Measurements from ENCODE around the gene ILRUN. TPM values are rescaled to one million over a fixed set of nuclear protein-coding genes. Genes with fewer than 3 reads are reported as not detected.
"Not testable (repeated sequence)": the region's sequence is repeated elsewhere in the genome, so short reads cannot be mapped to it uniquely, and the experiment has no call there.

ILRUN gene
- total RNA-seq, 2 experiments from 2014 or later = 45.7 to 46.1 TPM

DNA sequence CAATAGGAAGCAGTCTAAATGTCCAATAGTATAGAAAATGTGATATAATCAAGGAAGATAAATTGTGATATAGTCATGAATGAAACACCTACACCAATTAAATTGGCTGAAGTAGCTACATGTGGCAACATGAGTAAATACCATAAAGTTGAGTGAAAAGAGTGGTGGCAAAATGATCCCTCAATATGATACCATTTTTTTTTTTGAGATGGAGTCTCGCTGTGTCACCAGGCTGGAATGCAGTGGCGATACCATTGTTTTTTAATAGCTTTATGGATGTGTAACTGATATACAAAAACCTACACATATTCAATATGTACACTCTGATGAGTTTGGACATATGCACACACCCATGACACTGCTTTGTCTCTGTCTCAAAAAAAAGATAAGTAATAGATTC, 20.9 kb upstream of the ILRUN start:
- H3K27ac Mint-ChIP-seq = no peak overlapping the region
- DNase-seq = no peak
- no peak overlapping the region for H3K4me3 Mint-ChIP-seq
- H3K9me3 Mint-ChIP-seq = no peaks in the 10 kb centered on the region
- H3K27me3 Mint-ChIP-seq = no peaks in the 10 kb centered on the region
- H3K4me1 Mint-ChIP-seq = no peaks in the 10 kb centered on the region
- H3K36me3 Mint-ChIP-seq = no peaks in the 10 kb centered on the region

DNA sequence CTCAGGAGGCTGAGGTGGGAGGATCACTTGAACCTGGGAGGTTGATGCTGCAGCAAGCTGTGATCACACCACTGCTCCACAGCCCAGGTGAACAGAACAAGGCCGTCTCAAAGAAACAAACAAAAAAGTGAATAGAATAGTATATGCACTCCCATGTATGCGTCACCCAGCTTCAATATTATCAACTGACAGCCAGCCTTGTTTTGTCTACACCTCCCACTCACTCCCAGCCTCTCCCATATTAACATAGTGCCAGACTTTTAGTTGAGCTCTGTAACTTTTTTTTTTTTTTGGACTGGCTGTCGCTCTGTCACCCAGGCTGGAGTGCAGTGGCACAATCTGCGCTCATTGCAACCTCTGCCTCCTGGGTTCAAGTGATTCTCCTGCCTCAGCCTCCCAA, 18.1 kb upstream of the ILRUN start:
- Mint-ChIP-seq H3K4me3 (no peak overlapping the region), H3K9me3 (no peaks in the 10 kb centered on the region), H3K36me3 (no peaks in the 10 kb centered on the region), H3K27me3 (no peaks in the 10 kb centered on the region), H3K4me1 (no peaks in the 10 kb centered on the region), H3K27ac (no peak overlapping the region)
- DNase-seq = no peak

DNA sequence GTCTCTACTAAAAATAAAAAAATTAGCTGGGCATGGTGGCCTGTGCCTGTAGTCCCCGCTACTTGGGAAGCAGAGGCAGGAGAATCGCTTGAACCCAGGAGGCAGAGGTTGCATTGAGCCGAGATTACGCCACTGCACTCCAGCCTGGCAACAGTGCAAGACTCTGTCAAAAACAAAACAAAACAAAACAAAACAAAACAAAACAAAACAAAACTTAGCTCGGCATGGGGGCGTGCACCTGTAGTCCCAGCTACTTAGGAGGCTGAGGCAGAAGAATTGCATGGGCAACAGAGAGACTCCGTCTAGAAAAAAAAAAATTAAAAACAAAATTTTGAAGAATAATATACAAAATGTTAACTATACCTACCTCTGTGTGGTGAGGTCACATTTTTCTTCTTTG, 16.3 kb upstream of the ILRUN start:
- not testable (repeated sequence) for H3K4me1 Mint-ChIP-seq, H3K27me3 Mint-ChIP-seq, H3K4me3 Mint-ChIP-seq

DNA sequence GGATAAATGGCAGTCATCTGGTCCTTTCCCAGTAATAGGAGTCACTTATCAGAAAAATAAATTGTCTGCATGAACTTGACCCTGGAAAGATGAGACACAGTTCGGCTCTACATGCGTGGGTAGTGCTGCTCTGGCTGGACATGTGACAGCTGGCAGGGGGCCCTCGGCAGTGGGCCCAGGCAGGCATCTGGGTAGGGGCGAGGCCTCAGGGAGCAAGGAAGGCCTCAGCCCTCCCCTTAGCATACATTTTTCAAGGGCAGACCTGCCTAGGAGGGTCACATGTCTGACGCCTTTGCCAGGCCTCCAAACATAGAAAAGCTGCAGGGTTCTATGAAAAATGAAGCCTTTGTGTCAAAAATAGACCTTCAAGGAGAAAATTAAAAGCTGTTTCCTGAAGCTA, 12.8 kb upstream of the ILRUN start:
- H3K27ac Mint-ChIP-seq = no peak overlapping the region
- DNase-seq = no peak
- H3K4me1 Mint-ChIP-seq = no peaks in the 10 kb centered on the region
- H3K27me3 Mint-ChIP-seq = no peaks in the 10 kb centered on the region
- no peak overlapping the region for H3K4me3 Mint-ChIP-seq
- no peaks in the 10 kb centered on the region for H3K9me3 Mint-ChIP-seq
- H3K36me3 Mint-ChIP-seq = no peaks in the 10 kb centered on the region

More for the DNA sequence above, 16.3 kb upstream of the ILRUN start:
- not testable (repeated sequence) for H3K9me3 Mint-ChIP-seq, H3K36me3 Mint-ChIP-seq, DNase-seq, H3K27ac Mint-ChIP-seq

DNA sequence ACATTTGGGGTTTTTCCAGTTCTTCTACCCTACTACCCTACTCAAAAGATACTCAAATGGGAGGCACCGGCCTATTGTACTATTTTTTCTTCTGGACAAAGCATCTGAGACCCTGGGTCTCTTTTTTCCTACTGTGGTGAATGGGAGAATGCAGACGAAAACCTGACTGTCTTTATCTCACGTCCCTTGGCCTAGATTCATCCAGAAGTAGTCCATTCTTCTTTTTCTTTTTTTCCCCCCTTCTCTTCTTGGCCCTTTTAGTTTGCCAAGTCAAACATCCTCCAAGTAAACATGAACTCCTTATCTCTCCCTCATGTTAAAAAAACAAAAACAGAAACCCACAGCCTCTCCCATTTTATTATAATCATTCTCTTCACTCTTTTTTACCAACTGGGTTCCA, 8.7 kb upstream of the ILRUN start:
- Mint-ChIP-seq H3K27me3 (peaks cover 6% of the 10 kb centered on the region), H3K27ac (no peak overlapping the region)

DNA sequence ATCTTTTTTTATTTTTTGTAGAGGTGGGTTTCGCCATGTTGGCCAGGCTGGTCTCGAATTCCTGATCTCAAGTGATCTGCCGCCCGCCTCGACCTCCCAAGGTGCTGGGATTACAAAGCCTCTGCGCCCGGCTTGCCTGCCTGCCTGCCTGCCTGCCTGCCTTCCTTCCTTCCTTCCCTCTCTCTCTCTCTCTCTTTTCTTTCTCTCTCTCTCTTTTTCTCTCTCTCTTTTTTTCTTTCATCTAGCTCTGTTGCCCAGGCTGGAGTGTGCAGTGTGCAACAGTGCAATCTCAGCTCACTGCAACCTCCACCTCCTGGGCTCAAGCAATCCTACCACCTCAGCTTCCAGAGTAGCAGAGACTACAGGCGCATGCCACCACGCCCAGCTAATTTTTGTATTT, 4.6 kb upstream of the ILRUN start:
- Mint-ChIP-seq H3K9me3 (no peaks in the 10 kb centered on the region), H3K27ac (no peak overlapping the region), H3K4me1 (peaks cover 8% of the 10 kb centered on the region), H3K27me3 (peaks cover 6% of the 10 kb centered on the region), H3K36me3 (no peaks in the 10 kb centered on the region), H3K4me3 (no peak overlapping the region)
- DNase-seq = no peak

More for the DNA sequence above, 8.7 kb upstream of the ILRUN start:
- H3K4me1 Mint-ChIP-seq = no peaks in the 10 kb centered on the region
- no peak for DNase-seq
- no peaks in the 10 kb centered on the region for H3K36me3 Mint-ChIP-seq
- no peaks in the 10 kb centered on the region for H3K9me3 Mint-ChIP-seq
- no peak overlapping the region for H3K4me3 Mint-ChIP-seq

DNA sequence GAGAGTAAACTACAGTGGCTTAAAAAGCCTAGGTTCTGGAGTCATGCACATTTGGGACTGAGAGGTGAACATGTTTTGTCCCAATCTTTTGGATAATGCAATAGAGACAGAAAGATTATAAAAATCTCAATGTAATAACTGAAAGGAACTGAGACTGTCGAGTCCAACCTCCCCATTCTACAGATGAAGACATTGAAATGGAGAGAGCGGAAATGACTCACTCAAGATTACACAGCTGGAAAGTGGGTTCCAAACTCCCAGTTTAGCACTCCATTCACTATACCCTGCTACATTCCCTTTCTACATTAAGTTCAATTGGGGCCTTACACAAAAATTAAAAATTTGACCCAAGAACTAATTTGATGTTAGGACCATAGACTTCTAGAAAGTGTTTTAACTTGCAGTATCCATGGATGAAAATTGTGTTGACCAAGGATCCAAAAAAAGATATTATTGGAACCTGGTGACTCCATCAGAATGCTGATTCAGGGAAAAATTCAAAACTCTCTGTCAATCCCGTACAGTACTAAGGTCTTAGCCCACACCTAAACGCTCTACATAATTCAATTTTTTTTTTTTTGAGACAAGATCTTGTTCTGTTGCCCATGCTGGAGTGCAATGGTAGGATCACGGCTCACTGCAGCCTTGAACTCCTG, 1.5 kb upstream of the ILRUN start:
- peak overlapping the region; percentile 92 for H3K4me3 Mint-ChIP-seq
- H3K27ac Mint-ChIP-seq = no peak overlapping the region
- DNase-seq = no peak
- H3K27me3 Mint-ChIP-seq = peaks cover 6% of the 10 kb centered on the region
- H3K4me1 Mint-ChIP-seq = peaks cover 35% of the 10 kb centered on the region
- no peaks in the 10 kb centered on the region for H3K9me3 Mint-ChIP-seq
- peaks cover 5% of the 10 kb centered on the region for H3K36me3 Mint-ChIP-seq

DNA sequence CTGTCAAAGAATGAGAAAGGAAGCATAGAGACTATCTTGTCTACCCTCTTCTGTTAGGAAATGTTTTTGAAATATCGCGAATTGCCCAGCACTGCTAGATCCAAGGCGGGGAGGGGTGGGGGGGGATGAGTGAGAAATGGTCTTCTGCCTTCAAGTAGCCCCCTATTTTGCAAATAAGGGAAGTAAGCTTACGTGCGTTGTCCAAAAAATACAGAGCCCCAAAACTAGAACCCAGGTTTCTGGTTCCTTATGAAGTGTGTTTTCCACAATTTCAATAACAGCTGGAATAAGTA, 923 bp upstream of the ILRUN start:
- Mint-ChIP-seq H3K4me3 (peak overlapping the region; percentile 92), H3K27me3 (peaks cover 6% of the 10 kb centered on the region), H3K27ac (peak overlapping the region; percentile 96), H3K9me3 (no peaks in the 10 kb centered on the region), H3K36me3 (peaks cover 5% of the 10 kb centered on the region), H3K4me1 (peaks cover 37% of the 10 kb centered on the region)
- DNase-seq = no peak

DNA sequence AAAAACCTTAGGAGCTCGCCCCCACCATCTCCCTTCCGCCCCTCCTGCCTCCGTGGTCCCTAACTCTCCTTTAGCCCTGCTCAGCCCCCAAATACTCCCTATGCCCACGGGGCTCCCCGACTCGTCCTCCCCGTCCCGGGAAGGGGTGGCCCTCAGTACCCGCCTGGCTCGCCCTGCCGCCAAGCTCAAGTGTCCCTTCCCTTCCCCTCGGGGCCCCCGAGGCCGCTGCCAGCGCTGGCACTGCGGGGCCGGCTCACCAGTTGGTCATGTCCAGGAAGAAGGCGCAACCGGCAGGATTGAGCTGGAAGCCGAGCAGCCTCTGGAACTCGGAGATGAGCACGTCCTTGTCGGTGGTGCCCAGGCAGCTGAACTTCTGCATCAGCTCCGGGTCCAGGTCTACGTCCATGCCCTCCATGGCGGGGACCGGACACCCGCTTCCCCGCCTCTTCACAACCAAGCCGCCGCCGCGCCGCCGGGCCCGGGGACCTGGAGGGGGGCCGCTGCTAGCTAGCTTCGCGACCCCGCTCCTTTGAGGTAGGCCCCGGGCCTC, 303 bp downstream of the ILRUN start:
- Mint-ChIP-seq H3K36me3 (peaks cover 8% of the 10 kb centered on the region), H3K9me3 (no peaks in the 10 kb centered on the region), H3K27me3 (peaks cover under 1% of the 10 kb centered on the region), H3K4me3 (peak overlapping the region; percentile 92), H3K27ac (peak overlapping the region; percentile 84), H3K4me1 (peaks cover 40% of the 10 kb centered on the region)
- no peak for DNase-seq

DNA sequence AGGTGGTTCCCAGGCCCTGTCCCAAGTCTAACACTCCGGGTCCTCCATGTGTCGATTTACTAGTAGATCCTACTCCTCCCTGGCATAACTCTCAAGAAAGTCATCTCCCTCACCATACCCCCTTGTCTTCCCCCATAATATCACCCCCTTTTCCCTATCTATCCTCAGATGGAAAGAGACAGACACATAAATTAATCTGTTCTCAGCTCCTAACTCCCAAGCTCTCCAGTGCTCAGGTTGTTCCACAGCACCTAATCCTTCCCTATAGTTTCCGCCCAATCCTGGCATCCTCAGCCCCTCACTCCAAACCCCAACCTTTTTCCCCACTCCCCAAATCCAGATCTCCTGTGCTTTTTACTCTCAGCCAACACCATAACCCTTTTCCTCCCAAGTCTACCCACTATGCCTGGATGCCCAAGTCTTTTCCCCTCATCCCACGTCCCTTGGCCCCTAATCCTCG, 808 bp downstream of the ILRUN start:
- peaks cover 40% of the 10 kb centered on the region for H3K4me1 Mint-ChIP-seq
- DNase-seq = no peak
- H3K27me3 Mint-ChIP-seq = no peaks in the 10 kb centered on the region
- H3K27ac Mint-ChIP-seq = peak overlapping the region; percentile 84
- H3K4me3 Mint-ChIP-seq = peak overlapping the region; percentile 92
- H3K36me3 Mint-ChIP-seq = peaks cover 8% of the 10 kb centered on the region
- no peaks in the 10 kb centered on the region for H3K9me3 Mint-ChIP-seq

DNA sequence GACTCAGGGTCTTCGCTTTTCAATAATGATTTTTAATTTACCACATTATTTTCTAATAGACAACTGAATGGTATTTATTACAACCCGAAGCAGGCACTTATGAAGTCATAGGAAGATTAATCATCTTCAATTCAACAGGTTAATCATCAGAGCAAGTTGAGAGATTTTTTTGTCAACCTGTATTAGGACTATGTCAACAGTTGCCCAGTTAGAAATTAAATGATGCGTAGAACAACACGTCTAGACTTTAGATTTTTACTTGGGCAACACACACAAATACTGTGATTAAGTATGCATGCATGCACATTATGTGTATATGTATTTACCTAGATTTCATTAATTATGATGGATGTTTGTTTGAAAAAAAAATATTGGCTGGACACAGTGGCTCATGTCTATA, 4.3 kb downstream of the ILRUN start:
- Mint-ChIP-seq H3K27me3 (no peaks in the 10 kb centered on the region), H3K4me1 (peaks cover 47% of the 10 kb centered on the region), H3K27ac (no peak overlapping the region), H3K36me3 (peaks cover 22% of the 10 kb centered on the region), H3K9me3 (no peaks in the 10 kb centered on the region), H3K4me3 (no peak overlapping the region)
- DNase-seq = no peak

DNA sequence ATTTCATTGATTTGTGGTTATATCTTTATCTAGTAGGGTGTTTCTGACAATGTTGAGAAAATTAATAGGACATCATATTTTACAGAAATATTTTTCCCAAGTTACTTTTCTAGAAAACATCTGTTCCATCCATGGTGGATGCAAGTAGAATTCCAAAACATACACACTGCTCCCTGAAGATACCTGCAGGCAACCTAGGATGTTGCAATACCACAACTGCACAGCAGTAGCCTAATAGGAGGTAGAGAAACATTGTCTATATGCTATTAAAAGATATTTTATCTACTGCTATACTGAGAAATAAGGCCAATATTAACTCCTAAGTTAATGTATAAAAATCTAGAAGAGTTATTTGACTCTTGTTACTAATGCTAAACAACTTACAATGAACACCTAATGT, 6.8 kb downstream of the ILRUN start:
- no peaks in the 10 kb centered on the region for H3K27me3 Mint-ChIP-seq
- peaks cover 31% of the 10 kb centered on the region for H3K36me3 Mint-ChIP-seq
- H3K9me3 Mint-ChIP-seq = peaks cover 3% of the 10 kb centered on the region
- no peak for DNase-seq
- H3K4me1 Mint-ChIP-seq = peaks cover 47% of the 10 kb centered on the region
- no peak overlapping the region for H3K4me3 Mint-ChIP-seq
- no peak overlapping the region for H3K27ac Mint-ChIP-seq

DNA sequence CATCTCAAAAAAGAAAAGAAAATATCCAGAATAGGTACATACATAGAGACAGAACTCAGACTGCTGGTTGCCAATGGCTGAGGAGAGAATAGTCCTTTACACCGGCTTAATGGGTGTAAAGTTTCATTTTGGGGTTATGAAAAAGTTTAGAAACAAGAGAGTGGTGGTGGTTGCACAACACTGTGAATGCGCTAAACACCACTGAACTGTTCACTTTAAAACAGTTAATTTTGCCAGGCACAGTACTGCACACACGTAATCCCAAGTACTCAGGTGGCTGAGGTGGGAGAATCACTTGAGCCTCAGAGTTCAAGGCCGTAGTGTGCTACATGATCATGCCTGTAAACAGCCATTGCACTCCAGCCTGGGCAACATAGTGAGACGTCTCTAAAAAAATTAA, 7.6 kb downstream of the ILRUN start:
- H3K27me3 Mint-ChIP-seq = no peaks in the 10 kb centered on the region
- H3K4me3 Mint-ChIP-seq = no peak overlapping the region
- H3K4me1 Mint-ChIP-seq = peaks cover 44% of the 10 kb centered on the region
- DNase-seq = no peak
- H3K9me3 Mint-ChIP-seq = peaks cover 3% of the 10 kb centered on the region
- H3K27ac Mint-ChIP-seq = no peak overlapping the region
- H3K36me3 Mint-ChIP-seq = peaks cover 27% of the 10 kb centered on the region

DNA sequence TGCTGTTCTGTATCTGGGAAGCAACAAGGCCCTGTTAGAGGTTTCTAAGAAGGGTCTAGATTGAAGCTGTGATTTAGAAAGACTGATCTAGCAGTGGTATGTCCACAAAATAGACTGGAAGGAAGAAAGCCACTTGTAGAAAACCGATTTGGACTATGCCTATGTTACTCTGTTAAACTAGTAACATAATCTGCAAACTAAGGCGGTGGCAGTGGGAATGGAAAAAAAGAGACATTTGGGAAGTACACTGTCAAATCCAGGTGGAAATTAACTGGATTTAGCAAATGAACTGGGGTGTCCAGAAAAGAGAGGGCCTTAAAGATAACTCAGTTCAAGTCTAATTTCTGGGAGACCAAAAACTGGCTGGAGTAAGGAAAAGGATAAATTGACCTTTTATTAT, 11.6 kb downstream of the ILRUN start:
- Mint-ChIP-seq H3K4me3 (no peak overlapping the region), H3K9me3 (peaks cover 3% of the 10 kb centered on the region), H3K4me1 (peaks cover 37% of the 10 kb centered on the region), H3K36me3 (peaks cover 28% of the 10 kb centered on the region), H3K27me3 (no peaks in the 10 kb centered on the region), H3K27ac (no peak overlapping the region)
- no peak for DNase-seq

DNA sequence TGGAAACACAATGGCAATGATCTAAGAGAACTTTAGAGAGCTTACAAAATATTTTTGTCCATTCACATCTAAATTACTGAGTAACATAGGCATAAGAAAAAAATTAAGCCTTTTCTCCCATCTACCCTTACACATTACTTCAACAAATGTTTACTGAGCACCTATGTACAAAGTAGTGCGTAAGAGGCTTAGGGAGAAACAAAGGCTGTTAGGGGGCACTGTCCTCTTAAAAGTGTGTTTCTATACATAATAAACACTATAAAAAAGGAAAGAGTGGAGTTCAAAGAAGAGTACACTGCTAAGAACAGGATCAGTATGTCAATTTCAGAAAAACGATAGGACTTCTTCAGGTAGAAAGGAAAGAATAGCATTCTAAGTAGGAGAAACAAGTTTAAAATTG, 12.2 kb downstream of the ILRUN start:
- peaks cover 3% of the 10 kb centered on the region for H3K9me3 Mint-ChIP-seq

DNA sequence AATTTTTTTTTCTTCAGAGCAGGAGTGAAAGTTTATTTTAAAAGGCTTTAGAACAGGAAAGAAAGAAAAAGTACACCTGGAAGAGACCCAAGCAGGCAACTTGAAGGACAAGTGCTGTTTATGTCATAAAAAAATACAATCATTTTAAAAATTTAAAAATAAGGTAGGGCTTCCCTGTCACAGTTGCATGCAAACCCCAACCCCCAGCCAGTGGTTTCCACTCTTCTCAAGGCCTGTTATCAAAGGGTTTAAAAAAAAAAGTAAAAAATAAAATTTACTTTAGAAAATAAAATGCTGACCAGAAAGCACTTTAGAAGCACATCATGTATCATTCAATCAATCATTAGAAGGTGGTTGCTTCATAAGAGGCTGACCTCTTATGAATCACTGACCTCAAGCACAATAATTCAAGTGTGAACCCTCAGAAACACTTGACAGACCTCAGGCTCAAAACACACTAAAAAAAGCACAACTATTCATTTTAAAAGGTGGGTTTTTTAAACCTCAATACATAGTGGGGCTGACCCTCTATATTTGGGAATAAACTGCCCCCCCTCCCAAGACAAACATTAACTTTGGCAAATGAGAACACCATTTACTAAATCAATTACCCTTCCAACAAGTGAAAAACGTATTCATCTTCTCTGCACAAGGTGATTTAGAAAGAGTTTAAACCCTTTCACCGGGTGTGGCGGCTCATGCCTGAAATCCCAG, 15.6 kb downstream of the ILRUN start:
- Mint-ChIP-seq H3K27ac (peak overlapping the region; percentile 25), H3K4me3 (no peak overlapping the region), H3K9me3 (peaks cover 2% of the 10 kb centered on the region), H3K4me1 (peaks cover 29% of the 10 kb centered on the region), H3K27me3 (no peaks in the 10 kb centered on the region), H3K36me3 (peaks cover 10% of the 10 kb centered on the region)
- no peak for DNase-seq

More for the DNA sequence above, 12.2 kb downstream of the ILRUN start:
- Mint-ChIP-seq H3K4me3 (no peak overlapping the region), H3K4me1 (peaks cover 36% of the 10 kb centered on the region), H3K27me3 (no peaks in the 10 kb centered on the region), H3K27ac (no peak overlapping the region), H3K36me3 (peaks cover 28% of the 10 kb centered on the region)
- DNase-seq = no peak
